Hematopoietic multipotent progenitor cell treated with erythropoietin and hydrocortisone succinate and interleukin-3 and kit ligand, for 17 days (in vitro differentiated cells): Measurements from ENCODE around the gene ZBTB2.

Experiments used
- DNase-seq: peaks from one replicate; pipeline ENCODE4 v3.0.0-alpha.2; 2015; ENCODE audit warnings: low spot score

Gene ZBTB2, protein sequence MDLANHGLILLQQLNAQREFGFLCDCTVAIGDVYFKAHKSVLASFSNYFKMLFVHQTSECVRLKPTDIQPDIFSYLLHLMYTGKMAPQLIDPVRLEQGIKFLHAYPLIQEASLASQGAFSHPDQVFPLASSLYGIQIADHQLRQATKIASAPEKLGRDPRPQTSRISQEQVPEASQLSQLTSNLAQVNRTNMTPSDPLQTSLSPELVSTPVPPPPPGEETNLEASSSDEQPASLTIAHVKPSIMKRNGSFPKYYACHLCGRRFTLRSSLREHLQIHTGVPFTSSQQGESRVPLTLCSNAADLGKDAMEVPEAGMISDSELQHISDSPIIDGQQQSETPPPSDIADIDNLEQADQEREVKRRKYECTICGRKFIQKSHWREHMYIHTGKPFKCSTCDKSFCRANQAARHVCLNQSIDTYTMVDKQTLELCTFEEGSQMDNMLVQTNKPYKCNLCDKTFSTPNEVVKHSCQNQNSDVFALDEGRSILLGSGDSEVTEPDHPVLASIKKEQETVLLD

DNA sequence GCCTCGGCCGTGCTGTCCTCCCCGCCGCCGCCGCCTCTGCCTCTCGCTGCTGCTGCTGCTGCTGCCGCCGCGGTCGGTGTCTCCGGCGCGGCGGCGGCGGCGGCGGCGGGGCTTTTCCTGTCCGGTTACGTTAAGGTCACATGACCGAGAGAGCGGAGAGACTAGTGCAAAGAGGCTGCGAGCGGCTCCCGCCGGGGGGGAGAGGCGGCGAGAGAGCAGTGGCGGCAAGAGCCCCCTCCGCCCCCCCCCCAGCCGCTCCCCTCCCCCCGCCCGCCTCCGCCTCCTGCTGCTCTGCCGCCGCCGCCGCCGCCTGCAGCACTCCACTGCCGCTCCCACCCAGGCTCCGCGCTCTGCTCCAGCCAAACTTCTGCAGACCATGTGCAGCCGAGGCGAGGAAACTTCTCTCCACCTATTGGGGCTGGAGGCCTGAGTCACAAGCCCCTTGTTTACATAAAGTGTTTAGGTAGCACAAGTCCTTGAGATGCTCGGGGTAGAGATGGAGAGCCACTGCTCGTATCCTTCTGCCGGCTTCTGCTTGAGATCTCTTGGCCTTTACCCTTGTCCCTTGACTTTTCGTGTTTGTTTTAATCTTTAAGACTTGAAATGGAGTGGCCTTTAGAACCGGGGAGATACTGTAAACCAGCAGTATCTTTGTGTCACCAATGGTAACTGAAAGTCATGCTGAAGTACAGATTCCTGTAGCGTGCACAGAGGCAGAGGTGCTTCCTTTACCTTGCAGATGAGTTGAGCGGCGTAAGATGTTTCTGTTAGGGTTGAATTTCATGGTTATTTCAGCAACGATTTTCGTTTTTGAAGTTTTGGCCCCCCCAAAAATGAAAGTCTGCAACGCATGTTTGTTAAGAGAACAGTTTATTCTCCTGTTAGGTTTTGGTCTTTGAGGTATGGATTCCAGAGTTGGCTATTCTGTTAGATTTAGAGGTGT, at the start of gene ZBTB2:
TSS of gene ZBTB2 (minus strand) at position 89 of the 943 bp plus-strand sequence. CDS start 17,922 bp downstream, outside the sequence.
- peak; percentile 70 for DNase-seq

DNA sequence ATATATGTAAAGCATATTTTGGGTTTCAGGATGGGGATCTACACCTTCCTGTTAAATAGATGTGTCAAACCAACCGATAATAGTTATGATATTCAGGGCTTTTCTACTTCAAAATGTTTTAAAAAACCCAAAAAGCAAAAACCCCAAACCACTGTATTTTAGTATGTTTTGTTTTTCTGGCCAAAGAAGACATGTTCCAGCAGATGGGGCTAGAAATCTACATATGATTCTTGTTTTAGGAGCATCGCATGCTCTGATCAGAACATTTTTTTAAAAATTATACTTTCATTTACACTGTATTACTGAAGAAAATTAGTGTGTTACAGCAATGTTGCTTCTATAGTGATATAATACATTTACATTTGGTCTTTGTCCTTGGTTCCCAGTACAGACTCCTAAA, 49.6 kb upstream of the ZBTB2 start:
- peak; percentile 40 for DNase-seq

DNA sequence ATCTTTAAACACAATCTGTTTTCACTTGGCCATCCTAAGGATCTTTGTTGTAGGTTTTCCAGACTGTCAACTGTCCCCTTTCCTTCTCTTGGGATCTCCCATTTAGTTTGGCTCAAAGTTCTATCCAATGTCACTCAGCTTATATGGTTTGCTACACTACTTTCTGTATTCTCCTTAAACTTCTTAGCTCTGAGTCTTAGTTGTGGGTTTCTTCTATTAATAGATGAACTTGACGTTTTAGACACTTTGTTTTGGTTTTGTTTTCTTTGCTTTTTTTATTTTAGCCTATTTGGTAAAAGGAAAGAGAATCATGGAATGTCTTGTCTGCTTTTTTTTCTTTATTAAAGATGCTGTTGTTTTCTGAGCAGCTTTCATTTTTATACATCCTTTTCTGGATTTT, 49.1 kb upstream of the ZBTB2 start:
- no peak for DNase-seq

DNA sequence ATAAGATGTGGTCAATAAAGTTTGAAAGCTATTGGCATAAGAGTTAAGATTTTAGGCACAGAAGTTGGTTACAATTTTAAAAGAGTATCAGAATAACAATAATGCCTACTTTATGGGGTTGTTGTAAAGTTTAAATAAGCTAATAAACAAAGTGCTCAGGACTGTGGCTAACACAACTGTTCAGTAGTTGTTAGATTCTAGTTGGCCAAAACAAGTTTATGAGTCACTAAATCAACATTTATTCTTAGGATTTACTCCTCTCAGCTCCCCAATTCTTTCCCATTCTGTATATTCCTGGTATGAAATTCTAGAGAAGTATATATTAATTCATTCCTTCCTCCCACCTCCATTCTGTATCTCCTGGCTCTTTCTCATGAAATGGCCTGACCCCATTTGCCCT, 46.0 kb upstream of the ZBTB2 start:
- no peak for DNase-seq

DNA sequence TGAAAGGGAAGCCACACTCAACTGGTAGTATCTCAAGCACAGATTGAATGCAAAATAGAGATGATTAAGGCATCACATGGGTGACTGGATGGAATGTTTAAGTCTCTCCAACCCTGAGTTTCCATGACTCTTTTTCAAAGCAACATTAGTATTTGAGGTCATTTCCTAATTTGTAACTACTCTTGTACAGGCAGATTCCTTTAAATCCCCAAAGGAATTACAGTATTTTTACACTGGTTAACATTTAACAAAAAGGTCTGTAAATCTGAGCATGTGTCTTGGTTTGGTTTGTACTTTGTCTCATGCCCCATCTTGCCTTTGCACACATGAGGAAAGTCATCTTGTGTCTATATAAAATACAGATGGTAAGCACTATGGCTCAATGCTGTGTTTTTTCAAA, 45.4 kb upstream of the ZBTB2 start:
- no peak for DNase-seq

DNA sequence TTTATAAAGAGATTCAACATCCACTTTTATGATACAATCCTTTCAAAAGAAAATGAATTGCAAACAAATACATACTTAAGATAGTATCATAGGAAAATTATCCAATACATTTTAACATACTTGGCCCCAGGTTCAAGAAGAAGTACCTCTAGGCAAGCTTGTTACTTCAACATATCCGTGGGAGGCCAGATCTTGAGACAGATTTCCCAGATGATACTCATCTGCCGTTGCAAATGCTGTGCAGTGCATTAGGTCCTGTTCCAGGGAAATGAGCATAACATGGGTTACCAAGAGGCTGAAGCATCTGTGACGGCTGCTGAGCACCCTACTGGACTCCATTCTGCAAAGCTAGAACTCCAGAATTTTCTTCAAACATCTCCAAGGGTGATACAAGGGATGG, 44.9 kb upstream of the ZBTB2 start:
- DNase-seq: no peak

DNA sequence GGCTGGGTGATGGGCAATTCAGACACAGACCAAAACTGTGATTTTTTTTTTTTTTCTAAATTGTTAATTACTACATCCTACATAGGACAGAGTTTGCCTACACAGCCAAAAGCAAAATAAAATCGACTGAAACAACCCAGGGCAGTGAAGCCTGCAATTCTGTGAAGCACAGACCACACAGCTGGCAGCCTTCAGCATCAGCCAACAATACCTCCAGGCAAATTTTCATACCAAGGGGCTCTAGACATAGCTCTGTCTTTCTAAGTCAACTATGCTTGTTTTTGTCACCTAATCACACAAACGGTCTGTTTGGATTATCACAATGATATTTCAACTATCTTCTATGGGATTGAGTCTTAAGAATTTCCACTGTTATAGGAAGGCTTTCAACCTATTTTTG, 43.0 kb upstream of the ZBTB2 start:
- DNase-seq: no peak

DNA sequence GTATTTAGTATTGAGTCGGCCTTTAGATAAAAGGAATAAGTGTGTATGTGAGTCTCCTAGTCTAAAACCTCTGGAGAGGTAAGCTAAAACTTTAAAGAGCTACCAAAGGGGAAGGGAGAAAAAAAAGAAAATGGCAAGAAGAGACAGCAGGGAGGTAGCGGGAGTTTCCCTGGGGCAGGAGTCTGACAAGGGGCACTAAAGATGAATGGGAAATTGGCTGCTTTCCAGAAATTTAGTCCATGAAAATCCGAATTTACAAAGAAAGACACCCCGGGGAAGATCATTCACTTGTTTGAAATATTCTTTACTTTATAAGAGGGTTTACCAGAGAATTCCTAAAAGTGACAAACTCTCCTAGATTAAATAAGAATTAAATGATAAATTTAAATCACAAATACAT, 41.3 kb upstream of the ZBTB2 start:
- DNase-seq: no peak

DNA sequence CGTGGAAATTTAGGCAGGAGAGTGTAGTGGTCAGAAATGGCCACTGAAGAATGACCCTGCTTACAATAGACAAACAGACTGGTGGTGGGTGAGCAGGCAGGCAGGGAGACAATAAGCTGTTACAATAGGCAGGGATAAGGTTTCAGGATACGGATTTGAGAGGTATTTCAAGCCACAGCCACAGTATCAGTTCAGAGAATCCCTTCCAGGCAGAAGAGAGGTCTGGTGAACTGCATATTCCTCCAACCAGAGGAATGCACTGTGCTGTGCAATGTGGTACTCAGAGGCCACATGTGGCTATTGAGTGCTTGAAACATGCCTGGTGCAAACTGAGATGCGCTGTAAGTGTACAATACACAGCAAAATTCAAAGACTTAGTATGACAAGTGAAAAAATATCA, 40.0 kb upstream of the ZBTB2 start:
- no peak for DNase-seq

DNA sequence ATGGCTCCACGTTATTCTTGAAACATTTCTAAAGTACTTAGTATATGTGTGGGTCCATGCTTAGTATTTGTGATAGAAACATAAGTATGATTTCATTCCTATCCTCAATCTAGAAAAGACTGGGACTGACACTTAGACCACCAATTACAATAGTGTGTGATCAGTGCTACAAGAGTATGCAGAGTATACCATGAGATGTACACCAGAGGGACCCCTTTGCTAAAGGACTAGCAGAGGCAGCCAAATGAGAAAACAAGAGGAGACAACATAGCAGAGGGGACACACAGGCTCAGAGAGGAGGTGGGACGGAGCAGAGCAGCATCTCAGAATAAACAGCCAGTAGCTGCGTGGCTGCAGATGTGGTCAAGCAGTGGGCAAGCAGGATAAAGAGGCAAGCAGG, 39.5 kb upstream of the ZBTB2 start:
- DNase-seq: no peak

DNA sequence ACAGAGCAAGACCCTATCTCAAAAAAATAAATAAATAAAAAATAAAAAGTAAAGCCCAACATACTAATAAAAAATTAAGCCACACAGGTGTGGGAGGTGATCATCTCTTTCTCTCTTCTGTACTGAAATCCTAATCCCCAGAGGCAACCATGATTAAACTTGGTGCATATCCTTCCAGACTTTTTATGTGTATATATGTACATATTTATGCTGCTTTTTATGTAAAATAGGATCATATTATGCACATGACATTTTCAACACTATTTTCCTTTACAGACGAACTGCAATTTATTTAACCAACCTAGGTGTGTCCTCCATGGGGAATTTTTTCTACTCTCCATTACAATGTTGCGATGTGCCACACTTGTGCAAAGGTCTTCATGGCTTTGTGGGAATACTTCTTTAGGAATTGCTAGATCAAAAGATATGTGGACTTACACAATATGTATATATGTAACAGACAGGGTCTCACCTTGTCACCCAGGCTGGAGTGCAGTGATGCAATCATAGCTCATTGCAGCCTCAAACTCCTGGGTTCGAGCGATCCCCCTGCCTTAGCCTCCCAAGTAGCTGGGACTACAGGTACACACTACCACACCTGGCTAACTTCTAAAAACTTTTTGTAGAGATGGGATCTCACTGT, 36.9 kb upstream of the ZBTB2 start:
- DNase-seq: no peak

DNA sequence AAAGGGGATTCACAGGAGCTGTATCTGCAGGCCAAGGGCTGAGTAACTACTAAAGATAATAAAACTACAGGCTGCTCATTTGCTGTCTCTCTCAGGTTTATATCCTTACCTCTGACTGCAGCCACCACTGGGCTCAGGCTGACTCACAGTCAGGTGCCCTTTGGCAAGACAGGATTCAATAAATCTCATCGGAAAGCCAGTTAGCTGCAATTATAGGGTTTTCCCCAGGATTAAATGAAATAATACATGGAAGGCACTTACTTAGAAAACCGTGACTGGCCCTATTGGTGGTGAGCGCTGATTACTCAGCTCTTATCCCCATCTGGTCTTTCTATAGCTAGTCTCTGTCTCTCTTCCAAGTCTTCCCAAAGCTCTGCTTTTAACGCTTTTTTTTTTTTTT, 34.2 kb upstream of the ZBTB2 start:
- no peak for DNase-seq

DNA sequence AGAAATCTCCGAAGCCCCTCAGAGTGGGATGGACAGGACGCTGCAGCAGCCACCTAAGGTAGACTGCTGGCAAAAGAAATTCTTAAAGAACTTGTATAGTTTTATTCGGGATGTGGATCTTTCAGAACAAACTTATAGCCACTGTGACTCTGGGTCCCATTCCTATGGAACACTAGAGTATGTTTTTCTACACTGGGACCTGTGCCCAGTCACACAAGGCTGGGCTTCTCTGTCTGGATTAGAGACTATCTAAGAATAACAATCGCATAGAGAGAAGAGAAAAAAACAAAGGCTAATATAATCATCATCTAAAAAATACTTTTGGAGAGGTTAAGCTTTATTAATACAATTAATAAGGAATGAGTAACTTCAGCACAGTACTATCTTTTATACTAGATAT, 31.6 kb upstream of the ZBTB2 start:
- DNase-seq: no peak

DNA sequence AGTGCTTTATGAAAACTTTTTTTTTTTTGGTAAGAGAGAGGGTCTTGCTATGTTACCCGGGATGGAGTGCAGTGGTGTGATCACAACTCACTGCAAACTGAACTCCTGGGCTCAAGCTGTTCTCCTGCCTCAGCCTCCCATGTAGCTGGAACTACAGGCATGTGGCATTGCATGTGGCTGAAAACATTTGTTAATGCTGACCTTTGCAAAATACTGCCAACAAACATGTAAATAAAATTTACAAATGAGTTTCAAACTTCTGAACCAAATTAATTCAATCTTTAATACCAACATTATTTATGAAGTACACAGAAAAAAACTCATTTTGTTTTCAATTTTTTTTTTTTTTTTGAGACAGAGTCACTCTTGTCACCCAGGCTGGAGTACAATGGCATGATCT, 26.1 kb upstream of the ZBTB2 start:
- no peak for DNase-seq

DNA sequence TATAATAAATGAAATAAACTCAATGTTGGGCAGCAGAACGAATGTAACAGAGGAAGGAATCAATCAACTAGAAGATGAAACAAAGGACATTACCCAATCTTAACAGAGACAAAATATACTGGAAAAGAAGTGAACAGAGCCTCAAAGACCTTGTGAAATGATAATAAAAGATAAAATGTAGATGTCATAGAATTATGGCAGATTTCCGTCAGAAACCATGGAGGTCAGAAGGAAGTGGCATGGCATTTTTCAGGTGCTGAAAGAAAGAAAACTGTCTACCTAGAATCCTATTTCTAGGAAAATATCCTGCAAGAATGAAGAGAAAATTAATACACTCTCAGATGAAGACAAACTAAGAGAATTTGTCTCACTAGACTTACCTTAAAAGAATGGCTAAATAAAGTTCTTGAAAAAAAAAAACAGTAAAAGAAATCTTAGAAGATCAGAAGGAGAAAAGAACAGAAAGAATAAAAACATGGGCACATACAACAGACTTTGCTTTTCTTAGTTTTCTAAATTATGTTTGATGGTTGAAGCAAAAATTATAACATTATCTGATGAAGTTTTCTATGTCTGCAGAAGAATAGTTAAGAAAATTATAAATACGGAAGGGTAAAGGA, 23.4 kb upstream of the ZBTB2 start:
- DNase-seq: no peak

DNA sequence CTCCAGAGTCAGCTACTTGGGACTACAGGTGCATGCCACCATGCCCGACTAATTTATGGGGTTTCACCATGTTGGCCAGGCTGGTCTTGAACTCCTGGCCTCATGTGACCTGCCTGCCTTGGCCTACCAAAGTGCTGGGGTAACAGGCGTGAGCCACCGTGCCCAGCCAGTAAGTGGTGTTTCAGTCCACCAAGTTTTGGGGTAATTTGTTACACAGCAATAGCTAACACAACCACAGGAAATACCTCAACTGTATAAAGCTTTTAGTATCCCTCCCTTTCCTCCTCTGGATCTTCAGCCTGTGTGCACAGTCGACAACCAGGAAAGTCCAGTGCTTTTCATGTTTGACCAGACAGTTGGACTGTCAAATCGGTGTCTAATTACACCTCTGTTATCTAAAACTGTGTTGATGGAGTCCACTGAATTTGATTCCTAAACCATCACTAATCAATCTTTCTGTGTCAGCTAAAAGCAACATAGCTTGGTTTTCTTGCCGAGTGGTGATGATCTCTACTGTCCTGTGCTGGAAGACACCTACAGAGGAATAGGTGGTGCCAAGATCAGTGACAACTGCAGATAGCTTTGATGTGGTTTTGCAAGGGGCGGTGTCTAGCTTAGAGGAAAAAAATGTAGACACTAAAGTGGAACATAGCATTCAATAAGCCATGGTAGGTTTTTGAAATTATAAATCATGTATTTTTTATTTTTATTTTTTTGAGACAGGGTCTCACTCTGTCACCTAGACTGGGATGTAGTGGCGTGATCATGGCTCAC, 22.2 kb upstream of the ZBTB2 start:
- no peak for DNase-seq

DNA sequence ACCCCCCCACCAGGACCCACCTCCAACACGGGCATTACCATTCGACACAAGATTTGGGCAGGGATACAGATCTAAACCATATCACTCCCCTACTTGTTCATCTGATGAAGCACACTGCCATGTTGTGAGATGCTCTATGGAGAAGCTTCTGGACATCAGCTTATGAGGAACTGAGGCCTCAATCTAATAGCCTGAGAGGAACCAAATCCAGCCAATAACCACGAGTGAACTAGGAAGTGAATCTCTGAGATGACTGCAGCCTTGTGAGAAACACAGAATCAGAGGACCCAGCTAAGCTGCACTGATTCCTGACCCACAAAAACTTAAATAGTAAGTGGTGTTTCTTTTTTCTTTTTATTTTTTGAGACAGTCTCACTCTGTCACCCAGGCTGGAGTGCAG, 21.6 kb upstream of the ZBTB2 start:
- no peak for DNase-seq

DNA sequence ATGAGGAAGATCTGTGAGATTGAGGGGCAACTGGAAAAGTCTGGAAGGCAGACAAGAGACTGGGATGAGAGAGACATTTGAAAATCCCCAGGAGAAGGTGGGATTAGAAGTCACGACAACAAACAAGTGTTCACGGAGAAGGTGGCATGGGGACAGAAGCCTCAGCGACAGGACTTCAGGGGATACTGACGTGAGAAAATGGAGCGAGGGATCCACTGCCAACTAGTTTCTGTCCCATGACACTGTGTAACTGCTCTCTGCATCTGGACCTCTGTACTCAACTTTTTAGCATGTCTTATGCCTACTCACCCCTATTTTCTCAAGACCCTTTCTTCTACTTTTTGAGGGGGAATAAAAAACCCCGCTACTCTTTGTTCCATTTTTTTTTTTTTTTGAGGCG, 18.3 kb upstream of the ZBTB2 start:
- no peak for DNase-seq

DNA sequence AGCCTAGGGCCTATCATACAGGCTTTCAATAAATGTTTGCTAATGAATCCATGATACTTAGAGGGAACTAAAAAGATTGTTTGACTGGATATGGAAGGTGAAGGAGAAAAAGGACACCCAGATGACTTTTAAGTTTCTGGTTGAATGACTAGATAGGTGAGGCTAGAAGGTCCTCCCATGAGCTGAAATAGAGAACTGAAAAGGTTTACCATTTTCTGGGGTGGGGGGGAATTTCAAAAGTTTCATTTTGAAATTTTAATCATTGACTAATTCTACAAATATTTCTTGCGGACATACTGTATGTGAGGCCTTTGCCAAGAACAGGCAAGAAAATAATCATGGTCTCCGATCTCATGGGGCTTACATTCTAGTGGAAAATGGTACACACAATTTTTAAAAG, 17.9 kb upstream of the ZBTB2 start:
- DNase-seq: no peak

DNA sequence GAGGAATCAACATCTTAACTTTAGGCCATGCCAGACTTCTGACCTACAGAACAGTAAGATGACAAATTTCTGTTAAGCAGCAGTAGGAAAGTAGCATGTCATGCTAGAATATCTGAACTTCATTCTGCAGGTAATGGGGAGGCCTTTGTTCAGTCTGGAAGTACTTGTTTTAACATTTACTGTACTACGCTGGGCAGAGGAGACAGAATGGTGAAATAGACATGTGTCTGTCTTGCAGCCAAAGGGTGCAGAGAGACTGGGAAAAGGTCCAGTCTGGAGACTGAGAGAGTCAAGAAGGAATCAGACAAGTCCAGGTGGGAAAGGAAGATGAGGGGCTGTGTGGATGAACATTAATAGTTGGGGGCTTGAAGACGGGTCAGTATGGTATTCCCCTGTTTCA, 17.5 kb upstream of the ZBTB2 start:
- DNase-seq: no peak

DNA sequence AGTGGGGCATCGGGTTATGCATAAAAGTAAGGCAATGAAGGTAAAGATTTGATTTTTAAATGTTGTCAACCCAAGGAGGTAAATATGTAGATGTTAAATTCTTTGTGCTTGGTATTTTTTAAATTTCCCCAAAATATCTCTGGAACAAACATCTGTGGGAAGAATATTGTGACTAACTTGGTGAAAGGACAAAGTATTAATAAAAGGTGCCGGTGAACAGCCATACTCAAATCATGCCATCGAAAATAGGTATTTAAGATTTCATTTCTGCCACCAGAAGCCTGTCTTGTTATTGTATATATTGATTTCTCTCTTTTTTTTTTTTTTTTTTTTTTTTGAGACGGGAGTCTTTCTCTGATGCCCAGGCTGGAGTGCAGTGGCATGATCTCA, 12.6 kb upstream of the ZBTB2 start:
- DNase-seq: no peak
